A673 (cell line): ENCODE results near the gene SLCO4C1.

Experiments used
- EZH2 ChIP-seq: fragments of 200-600 bp; sonication (generic); IDR thresholded peaks from 2 replicates; pipeline ENCODE4 v1.6.1; 2017; ENCODE audit warnings: borderline replicate concordance, low read depth, mild to moderate bottlenecking, mixed read lengths, antibody characterized with exemption, low read length; ENCODE audit not compliant: poor library complexity, severe bottlenecking
- TF ChIP-seq, protein P1 (sequence below): fragments of 300-800, 200-600 bp; sonication (generic); conservative IDR thresholded peaks from 2 replicates; pipeline ENCODE4 v1.5.1; 2017; ENCODE audit warnings: low read depth, mild to moderate bottlenecking, antibody characterized with exemption, low read length, moderate library complexity, mixed read lengths

- TF ChIP-seq, protein P1, sequence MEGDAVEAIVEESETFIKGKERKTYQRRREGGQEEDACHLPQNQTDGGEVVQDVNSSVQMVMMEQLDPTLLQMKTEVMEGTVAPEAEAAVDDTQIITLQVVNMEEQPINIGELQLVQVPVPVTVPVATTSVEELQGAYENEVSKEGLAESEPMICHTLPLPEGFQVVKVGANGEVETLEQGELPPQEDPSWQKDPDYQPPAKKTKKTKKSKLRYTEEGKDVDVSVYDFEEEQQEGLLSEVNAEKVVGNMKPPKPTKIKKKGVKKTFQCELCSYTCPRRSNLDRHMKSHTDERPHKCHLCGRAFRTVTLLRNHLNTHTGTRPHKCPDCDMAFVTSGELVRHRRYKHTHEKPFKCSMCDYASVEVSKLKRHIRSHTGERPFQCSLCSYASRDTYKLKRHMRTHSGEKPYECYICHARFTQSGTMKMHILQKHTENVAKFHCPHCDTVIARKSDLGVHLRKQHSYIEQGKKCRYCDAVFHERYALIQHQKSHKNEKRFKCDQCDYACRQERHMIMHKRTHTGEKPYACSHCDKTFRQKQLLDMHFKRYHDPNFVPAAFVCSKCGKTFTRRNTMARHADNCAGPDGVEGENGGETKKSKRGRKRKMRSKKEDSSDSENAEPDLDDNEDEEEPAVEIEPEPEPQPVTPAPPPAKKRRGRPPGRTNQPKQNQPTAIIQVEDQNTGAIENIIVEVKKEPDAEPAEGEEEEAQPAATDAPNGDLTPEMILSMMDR = no peak
- TF ChIP-seq EZH2 = no peak
These were observed 33.4 kb downstream of the SLCO4C1 start for GRCh38 chr5:102262688-102263087.
